HG02981 (cell line): Measurements from ENCODE around the gene IGF2R.
"Not testable (repeated sequence)": the region's sequence is repeated elsewhere in the genome, so short reads cannot be mapped to it uniquely, and the experiment has no call there.

Experiments
- ATAC-seq: cut with Tn5 transposase; IDR thresholded peaks from one replicate; pipeline ENCODE4 v1.9.1; 2021; ENCODE audit warnings: mild to moderate bottlenecking, moderate library complexity; ENCODE audit not compliant: unreplicated experiment

IGF2R gene

DNA sequence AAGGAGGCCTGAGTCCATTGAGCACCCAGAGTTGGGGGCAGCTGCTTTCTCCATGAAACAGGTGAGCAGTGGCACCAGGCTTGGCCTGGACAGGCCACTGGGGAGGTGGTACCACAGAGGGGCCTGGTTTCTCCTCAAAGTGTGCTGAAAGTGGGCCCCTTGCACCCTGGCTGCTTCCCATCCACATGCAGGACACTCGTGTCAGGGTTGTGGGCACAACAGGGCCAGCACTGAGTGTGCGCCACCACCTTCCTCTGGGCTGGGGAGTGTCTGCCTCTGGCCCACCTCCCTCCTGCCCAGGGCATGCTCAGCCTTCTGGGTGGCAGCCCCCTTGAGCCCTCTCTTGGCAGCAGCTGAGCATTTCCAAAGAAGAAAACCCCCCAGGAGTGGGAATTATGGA, 147.5 kb downstream of the IGF2R start:
- ATAC-seq: no peak

DNA sequence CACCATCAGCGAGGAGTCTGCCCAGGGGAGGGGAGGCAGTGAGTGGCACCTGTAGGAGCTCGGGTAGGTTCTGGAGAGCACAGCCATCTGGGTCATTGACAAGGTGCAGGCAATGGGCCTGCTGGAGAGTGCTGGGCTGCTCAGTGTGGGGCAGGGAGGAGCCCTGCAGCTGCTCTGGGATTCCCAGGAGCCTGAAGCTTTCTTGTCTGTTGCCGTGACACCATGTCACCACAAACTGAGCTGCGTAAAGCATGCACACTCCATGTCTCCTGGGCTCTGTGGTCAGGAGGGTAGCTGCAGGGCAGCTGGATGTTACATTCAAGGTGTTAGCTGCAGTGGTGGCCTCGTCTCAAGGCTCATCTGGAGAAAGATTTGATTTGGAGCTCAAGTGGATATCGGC, 148.3 kb downstream of the IGF2R start:
- ATAC-seq: no peak

DNA sequence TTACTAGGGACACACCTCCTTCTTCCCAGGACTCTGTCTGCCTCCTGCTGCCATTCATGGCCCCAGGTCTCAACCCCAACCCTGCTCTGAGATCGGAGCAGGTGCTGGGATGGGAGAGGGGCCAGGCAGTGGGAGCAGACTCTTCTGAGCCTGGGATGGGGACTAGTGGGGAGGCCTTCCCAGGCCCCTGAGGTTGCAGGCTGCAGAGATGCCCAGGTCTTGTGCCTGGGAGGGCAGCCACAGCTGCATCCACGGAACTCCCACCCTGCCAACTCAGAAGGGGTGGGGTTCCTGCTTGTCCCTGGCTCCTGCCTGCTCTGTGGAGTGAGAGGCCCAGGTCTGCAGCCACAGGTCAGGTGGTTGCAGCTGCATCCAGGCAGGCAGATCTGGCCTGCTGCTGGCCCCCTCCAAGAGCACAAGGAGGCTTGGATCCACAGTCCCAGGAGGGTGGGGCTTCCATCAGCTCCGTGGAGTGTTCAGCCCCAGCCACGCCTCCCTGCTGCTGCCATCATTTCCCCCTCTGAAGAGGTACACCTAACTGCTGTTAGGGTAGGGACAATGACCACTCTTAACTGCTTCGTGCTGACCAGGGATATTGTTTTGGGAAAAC, 149.8 kb downstream of the IGF2R start:
- no peak for ATAC-seq

DNA sequence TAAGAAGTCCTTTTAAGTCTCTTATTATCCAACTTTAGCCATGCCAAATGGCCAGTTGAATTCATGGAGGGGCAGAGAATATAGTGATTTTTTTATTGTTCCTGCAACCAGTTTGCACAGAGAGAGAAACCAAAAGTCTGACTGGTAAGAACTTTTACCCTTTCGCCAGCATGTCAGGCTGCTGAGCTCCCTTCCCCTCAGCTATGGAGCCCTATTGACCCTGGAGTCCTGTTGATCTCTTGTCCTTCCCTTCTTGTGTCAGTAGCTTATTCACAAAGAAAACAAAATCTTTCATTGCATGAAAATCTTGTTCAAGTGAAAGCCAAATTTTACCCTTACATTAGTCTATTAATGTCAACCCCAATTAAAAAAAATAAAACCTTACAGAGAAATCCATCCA, 151.2 kb downstream of the IGF2R start:
- ATAC-seq: no peak

DNA sequence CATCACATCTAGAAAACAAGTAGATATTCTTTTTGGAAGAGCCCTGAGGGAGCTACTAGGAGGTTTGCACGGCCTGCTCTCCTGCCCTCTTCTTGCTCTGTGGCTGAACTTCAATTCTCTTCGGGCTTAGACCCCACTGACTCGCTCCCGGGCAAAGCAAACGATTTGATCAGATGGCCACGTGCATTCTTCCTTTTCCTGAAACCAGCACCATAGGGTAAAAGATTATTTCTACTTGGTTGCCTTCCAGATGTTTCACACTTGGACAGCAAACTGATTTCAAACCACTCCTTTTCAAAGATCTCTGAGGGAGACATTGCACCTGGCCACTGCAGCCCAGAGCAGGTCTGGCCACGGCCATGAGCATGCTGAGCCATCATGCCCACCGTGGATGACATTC, 152.7 kb downstream of the IGF2R start, which contains the start of gene SLC22A1:
SLC22A1 (plus strand) TSS at position 258 of the 400 bp plus-strand sequence; CDS start at position 379, 121 bp downstream.
- ATAC-seq: no peak

DNA sequence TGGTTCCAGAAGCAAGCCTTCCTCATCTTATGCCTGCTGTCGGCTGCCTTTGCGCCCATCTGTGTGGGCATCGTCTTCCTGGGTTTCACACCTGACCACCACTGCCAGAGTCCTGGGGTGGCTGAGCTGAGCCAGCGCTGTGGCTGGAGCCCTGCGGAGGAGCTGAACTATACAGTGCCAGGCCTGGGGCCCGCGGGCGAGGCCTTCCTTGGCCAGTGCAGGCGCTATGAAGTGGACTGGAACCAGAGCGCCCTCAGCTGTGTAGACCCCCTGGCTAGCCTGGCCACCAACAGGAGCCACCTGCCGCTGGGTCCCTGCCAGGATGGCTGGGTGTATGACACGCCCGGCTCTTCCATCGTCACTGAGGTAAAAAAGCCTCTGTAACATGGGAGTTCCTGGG, 153.1 kb downstream of the IGF2R start:
- no peak for ATAC-seq

DNA sequence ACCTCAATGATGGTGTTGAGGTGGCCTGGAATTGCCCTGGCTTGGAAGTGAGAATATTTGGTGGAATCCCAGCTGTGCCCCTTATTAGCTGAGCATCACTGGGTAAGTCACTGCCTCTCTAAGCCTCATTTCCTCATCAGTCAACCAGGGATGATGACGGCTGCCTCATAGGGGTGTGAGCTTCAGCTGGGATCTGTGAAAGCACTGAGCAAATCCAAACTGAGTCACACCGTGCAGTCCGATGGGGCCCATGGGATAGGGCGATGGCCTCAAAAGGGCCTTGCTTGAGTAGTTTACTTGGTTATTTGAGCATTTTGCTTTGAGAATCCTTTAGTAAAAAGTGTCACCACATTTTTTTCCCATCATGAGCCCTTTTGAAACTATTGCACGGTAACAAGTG, 153.9 kb downstream of the IGF2R start:
- ATAC-seq: no peak

DNA sequence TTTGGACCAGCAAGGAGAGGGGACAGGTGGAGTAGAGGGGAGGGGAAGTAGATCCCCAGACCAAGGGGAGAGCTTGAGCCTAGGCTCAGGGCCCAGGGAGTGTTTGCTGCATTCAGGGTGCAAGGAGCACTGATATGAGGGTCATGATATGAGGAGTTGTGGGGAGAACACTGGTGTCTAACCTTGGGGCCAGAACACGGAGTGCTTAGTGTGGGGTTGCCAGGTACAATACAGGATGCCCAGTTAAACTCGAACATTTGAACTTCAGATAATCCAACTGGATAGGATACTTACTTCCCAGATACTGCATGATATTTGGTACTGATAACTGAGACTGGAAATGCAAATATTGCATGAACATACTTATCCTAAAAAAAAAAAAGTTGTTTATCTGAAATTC, 155.1 kb downstream of the IGF2R start:
- no peak for ATAC-seq

DNA sequence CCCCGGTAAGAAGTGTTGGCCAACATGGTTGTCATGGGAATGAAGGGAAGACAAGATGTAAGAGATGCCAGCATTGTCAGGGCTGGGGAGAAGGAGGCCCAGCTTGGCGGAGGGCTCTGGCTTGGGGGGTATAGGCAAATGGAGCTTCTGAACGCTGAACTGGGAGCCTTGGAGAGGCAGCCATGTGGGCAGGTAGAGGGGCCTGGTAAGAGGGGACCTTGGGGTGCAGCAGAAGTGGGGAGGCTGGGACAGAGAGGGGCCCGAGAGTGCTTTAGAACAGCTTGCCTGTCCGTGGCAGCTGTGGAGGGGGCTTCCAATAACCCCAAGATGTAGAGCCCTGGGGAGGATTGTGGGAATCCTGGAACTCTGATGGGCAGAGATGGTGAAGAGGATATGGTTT, 155.7 kb downstream of the IGF2R start:
- no peak for ATAC-seq

DNA sequence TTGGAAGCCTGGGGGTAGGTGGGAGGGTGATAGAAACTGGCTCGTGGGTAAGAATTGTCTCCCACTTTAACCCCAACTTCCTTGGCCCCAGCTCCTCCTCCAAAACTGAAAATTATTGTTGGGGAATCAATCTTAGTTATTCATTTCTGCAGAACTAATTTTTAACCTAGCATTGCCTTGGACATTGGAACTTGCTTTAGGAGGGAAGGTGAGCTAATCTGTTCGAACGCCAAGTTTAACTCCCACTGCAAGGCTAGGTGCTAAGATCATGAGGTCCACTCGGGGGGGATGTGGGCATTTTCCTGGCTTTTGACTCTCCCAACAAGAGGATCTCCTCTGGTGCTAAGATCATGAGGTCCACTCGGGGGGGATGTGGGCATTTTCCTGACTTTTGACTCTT, 156.2 kb downstream of the IGF2R start:
- ATAC-seq: not testable (repeated sequence)

DNA sequence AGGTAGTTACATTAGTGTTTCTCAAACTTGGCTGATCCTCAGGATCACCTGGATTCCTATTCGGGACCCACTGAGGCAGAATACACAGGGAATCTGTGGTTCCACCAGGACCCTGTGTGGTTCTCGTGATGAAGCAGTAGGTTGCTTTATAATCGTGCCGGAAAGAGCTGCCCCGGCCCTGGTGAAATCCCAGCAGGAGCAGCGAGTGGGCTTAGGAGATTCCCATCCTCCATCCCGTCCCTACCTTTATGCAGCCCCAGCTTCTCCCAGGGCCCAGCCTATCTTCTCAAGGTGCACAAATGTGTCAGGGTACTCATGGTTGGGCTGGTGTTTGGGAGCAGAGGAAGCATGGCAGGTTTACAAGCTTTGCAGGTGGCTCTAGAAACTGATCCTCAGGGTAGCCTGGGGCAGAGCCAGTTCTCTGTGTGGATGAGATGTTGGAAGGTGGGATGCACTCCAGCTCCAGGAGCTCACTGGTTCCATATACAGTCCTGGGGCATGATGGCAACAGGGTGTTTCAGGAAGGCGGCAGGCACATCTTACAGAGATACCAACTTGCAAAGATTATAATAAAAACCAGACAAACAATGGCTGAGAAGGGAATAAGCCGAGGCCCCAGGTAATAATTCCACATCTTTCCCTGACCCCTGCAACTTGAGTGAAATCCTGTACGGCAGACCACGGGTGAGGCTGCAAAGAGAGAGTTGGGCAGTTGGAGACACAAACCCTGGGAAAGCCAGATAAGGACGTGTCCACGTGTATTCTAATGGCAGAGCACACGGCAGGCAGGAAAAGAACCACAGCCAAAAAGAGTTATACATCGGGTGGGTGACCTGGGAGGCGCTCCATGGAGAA, 158.6 kb downstream of the IGF2R start:
- ATAC-seq: no peak

DNA sequence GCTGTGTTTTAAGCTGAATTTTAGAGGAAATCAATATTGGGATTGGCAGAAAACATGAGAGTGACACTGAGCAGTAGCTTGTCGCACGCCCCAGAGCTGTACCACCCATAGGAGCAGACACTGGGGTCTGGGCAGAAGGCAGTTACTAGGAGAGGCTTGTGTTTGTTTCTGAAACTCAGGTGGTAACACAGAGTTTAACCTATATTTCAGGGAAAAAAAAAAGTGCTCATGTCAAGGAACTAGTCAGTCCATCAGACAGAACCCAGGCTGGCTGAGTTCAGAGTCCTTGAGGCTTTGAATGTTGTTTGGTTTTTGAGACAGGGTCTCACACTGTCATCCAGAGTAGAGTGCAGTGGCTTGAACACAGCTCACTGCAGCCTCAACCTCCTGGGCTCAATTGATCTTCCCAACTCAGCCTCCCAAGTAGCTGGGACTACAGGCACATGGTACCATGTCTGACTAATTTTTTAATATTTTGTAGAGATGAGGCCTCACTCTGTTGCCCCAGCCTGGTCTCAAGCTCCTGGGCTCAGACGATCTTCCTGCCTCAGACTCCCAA, 159.3 kb downstream of the IGF2R start:
- no peak for ATAC-seq

DNA sequence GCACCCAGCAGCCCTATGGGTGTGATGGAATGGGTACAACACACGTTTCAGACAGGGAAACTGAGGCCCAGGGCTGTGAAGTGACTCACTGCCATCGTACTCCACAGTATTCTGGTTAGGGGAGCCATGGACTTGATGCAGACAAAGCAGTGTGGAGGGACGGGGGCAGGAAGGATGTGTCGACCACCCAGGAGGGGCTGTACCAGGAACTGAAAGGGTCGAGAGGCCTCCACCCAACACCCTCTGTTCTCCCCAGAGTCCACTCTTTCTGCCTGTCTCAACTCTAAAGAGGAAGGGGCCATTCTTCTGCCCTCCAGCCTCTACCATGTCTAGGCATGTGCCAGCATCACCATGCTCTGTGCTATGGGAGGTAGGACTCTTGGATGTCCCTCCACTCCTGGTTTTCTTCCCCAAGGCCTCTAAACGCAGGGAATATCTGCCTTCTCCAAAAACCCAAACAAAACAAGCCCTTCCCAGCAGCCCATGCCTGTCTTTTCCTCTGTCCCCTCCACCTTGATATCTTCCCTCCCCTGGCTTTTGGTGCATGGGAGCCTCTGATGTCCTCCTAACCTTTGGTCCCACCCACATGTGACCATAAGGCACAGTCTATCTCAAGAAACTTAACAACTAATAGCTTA, 160.1 kb downstream of the IGF2R start:
- ATAC-seq: no peak

DNA sequence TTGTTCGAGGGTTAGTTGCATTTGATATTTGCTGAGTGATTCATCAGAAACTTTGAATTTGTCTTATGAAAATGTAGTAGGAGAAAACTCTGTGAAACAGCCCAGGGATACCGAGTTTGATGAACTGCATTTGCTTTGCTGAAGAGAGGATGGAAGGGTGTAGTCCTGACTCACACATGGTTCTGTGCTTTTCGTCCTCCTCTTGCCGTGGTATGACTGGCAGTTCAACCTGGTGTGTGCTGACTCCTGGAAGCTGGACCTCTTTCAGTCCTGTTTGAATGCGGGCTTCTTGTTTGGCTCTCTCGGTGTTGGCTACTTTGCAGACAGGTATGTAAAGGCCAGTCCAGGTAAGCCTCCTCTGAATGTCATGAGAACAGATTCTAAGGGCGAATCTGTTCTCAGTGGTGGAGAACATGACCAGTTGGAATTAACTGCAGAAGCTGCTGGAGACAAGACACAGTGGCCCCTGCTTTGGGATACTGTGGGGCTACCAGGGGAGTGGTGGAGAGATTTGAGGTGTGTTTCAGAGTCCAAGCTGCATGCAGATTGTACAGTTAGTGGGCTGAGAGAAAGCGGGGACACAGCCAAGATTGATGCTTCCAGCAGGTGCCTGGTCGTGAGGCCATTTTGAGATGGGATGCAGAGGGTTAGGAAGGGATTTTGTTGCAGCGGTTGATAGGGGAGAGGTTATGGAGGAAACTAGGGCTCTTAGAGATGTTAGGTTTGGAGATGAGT, 161.2 kb downstream of the IGF2R start:
- no peak for ATAC-seq

DNA sequence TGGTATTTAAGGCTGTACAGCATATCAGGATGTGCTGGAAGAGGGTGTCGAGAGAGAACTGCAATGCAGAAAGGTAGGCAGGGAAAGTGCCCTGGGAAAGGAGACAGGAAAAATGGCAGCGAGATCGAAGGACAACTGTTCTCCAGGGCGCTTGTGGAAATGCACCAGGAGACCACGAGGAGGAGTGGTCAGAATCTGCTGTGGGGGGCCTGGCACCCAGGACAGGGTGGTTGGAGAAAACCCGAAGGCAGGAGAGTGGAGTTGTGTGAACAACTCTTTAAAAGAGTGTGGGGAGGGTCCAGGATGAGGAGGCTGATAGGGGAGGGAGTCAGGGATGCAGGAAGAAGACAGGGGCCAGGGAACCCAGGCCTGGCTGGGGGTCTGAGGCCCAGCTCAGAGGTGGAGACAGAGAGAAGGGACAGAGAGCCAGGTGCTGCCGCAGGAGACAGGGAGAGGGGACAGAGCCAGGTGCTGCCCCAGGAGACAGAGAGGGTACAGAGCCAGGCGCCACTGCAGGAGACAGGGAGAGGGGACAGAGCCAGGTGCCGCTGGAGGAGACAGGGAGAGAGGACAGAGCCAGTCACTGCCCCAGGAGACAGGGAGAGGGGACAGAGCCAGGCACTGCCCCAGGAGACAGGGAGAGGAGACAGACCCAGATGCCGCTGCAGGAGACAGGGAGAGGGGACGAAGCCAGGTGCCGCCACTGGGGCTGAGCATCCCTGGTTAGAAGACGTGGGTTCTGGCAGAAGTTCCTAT, 162.0 kb downstream of the IGF2R start:
- ATAC-seq: no peak

DNA sequence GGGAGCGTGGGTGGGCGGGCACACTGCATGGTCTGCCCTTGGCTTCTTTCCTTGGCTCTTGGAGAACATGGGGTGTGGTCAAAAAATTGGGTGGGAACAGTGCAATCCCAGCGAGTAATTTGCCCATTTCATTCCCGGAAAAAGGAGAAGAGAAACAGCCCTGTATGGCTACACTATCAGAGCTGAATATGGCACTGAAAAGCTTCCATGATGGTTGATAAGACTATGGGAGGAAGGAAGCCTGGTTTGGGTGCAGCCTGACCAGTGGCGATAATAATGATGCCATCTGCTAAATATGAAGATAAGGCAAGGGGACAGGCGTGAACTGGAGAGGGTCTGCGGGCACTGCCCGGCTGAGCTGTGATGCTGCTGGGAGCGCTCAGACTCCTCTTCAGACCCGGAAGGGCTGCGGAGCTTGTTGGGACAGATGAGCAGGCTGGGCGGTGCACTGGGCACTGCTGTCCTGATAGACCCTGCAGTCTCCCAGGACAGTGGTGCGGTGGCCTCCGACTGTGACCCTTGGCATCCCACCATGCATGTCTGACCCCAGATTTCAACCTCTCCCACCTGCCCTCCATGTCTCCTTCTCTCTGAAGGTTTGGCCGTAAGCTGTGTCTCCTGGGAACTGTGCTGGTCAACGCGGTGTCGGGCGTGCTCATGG, 162.9 kb downstream of the IGF2R start:
- ATAC-seq: no peak

DNA sequence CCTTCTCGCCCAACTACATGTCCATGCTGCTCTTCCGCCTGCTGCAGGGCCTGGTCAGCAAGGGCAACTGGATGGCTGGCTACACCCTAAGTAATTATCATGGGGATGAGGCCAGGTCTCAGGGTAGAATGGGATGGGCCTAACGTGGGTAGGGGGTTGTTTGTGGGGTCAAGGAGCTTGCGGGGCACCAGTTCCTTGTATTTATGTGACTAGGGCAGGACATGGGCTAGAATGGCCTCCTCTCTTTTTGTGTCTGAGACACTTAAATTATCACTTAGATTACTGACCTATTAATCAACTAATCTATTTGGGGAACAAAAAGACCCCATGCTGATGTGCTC, 163.4 kb downstream of the IGF2R start:
- ATAC-seq: no peak

DNA sequence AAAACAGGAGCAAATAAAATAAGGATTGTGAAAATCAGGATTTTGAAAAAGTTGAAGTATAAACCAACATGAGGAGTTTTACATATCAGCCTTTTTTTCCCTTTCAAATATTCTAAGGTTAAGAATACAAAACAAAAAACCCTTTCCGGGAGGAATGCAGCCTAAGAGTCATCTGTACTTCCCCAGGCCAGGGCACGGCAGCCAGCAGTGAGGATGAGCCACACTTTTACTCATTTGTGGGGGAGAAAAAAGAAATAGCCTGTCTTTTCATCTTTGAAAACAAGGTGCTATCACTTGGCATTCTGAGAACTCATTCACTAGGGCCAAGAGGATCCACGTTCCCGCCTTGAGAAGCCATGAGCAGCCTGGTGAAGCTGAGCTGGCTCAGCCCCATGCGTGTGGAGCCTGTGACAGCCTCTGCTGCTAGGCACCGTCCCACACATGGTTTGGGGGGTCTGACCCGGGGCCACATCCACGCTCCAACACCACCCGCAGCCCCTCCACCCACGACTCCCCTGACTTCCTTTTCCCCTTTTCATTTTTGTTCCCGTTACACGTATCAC, 164.0 kb downstream of the IGF2R start:
- no peak for ATAC-seq
